Pulmonary artery endothelial cell (primary cell): Measurements from ENCODE around the gene STX19. TPM values are rescaled to one million over a fixed set of nuclear protein-coding genes. Genes with fewer than 3 reads are reported as not detected.
"Not testable (repeated sequence)": the region's sequence is repeated elsewhere in the genome, so short reads cannot be mapped to it uniquely, and the experiment has no call there.

Source experiments
- DNase-seq: peaks from one replicate; pipeline ENCODE4 v3.0.0-alpha.2; 2011; ENCODE audit warnings: low read depth, low spot score
- total RNA-seq: library from RNA; depleted of rRNA; stranded (reverse); fragments of >200 nt; gene quantifications from 2 replicates; pipeline ENCODE4 v1.2.3, GENCODE V29; 2014

Gene STX19, protein sequence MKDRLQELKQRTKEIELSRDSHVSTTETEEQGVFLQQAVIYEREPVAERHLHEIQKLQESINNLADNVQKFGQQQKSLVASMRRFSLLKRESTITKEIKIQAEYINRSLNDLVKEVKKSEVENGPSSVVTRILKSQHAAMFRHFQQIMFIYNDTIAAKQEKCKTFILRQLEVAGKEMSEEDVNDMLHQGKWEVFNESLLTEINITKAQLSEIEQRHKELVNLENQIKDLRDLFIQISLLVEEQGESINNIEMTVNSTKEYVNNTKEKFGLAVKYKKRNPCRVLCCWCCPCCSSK
- total RNA-seq: not detected in 2 replicates

DNA sequence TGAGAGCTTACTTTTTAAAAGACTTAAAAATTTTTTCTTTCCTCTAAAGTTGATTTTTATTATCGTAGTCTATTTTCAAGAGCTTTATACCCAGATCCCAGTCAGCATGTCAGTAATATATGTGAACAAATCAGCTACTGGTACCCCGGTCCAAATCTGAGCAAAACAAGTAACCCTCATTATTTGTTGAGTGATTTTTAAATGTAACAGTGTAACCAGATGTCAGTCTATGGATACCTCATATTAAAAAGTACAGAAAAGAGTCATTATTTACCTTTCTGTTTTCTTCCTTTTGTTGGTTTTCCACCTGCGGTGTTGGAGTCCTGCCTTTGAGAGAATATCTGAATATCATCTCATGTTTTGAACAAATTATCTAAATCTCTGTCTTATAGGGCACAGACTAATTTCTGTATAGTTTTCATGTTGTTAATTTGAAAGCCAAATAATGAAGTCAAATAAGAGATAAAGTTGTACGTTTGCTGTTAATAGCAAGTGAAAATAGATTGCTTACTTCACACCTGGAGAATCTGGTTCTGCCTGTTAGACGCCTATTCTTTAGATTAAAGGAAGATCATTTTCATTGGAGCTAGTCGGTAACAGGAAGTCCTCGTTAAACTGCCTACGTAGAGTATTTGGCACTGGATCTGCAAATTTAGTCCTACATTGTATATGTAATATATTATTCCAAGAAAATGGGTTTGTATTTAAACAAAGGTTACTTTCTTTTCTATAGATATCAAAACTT lies at the start of gene STX19:
Gene STX19 (minus strand): TSS at position 505 of the 745 bp plus-strand sequence. CDS start 13,328 bp downstream, outside the sequence.
- no peak for DNase-seq

DNA sequence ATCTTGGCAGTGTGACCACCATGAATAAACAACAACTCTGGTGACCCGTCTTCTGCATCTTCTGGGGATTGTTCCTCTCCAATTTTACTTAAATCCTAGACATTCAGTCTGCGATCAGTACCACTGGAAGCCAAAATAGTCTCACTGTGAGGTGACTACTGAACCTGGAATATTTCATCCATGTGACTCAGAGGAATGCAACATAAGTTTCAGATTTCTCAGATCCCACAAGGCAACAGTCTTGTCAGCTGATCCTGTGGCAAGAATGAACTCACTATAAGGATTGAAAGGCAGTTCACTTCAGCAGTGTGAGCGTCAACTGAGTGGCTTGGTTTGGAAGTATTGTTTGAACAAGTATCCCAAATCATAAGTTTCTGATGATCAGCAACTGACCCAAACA lies 47.7 kb upstream of the STX19 start:
- no peak for DNase-seq

DNA sequence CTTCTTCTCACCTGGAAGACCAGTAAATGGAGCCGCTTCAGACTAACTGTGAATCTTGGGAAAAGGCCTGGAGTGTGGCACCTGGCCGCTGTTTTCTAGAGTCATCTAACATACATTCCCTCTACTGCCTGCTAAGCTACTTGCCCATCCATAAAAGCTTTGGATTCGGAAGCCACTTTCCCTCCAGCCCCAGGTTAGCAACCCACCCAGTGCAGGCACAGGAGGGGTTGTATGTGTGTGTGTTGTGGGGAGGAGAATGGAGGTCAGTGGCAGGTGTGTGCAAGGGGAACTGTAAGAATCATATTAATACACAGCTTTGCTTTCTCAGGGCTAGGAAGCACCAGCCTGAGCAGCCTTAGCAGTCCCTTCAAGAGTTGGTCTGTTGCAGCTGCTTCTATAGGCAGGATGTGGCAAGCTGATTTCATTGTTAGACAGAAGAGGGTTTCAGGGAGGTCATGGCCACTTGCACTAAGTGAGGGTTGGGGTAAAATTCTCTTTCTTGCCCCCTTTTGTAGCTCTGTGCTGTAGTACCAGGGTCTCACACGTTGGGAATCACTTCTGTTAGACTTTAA lies 43.4 kb upstream of the STX19 start:
- DNase-seq: no peak

DNA sequence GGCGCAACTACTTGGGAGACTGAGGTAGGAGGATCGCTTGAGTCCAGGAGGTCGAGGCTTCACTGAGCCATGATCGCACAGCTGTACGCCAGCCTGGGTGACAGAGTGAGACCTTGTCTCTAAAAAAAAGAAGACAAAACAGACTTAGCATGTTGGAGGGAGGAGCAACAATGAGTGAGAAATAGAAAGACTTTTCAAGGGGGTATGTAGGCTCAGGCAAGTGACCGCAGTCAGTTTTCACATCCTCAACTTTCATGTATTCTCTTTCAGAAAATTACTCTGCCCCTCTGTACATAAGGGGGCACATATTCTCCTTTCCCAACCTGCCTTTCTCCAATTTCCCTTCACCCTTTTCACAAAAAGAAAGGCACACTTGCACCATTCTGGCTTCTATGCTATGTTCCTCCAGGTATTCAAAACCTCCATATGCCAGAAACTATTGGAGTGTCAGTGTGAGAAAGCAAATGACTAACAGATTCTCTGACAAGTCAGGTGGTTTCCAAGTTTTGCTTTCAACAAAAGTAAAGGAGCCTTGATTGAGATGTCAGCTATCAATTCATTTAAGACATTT lies 42.0 kb upstream of the STX19 start:
- no peak for DNase-seq

DNA sequence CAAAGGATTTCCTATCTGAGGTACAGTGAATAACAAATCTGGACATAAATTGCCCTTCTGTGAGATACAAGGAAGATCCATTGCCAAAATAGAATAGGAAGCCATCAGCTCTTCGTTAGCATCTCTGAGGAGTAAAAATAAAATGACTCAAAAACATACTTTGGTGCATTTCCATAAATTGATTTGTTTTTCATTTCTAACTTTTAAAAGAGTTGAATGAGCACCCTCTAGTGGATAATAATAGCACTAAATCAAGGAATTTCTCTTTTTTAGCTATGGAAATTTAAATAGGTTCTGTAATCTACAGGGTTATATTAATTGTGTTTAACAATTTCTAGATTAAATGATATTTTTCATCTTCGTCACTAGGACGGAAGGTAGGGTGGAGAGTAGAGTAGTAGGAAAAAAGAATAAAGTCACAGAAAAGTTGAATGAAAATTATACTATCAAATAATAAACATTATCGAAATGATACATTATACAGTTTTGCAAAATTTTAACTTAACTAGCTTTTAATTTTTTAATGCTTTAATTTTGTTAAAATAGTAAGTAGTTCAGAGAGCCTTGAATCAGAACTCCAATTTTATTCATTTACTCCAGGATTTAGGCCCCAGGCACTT lies 40.9 kb upstream of the STX19 start:
- DNase-seq: no peak

DNA sequence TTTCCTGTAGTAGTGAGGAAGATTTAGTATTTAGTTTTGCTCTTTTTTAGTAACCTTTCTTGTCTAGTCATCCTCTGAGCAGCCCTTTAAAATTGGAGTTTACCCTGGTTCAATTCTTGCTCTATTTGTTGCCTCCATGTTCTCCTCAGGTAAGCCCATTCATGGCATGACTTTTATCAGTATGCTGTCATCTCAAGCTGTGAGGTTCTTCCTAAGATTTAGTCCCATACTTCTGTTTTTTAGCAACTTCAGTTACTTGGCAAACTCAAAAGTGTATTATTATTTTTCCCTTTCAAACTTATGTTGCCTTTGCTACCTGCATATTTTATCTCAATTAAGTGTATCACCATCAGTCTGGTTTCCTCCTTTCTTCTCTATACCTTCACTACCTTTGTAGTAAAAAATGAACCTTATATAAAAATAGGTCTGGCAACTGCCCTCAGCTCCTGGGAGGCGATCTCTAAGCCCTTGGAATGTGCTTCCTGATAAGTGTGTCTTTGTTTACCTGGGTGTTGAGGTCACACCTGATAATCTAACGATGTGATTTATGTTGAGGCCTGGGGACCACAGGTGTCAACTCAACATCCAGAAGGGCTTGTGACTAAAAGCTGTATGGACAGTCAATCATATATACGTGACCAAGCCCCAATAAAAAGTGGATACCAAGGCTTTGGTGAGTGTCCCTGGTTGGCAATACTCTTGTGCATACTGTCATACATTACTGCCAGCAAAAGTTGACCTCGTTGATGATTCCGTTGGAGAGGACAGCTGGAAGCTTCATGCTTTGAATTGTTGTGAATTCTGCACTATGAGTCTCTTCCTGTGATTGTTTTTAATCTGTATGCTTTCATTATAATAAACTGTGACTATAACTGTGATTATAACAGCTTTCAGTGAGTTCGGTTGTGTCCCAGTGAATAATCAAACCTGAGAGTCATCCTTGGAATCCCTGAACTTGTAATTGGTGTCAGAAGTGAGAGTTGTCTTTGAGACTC lies 38.4 kb upstream of the STX19 start:
- DNase-seq: peak; percentile 26

DNA sequence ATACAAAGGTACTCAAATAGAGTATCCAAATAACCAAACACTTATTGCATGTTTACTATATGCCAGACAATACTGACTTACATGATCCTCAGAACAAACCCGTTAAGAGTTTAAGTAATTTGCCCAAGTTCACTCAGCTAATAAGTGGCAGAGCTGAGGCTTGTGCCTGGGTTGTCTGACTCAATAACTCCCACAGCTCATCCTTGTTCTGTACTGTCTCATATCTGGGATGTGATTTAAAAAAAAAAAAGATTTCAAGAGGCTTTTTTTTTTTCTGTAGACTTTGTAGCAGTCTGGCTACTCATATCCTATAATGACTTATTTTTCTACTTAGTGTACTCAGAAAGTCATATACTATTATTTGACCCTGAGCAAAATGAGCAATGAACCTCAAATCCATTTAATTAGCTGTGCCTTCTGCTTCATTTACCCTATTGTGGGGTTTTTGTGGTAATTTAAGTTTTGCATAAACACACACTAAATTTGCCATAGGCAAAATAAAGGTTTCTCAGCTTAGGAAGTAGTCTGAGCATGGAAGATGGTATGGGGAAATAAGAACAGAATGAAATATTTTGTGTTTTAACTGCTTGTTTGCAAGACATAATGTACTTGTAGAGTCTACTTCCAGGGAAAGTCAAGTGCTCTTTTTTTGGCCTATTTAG lies 37.6 kb upstream of the STX19 start:
- no peak for DNase-seq

DNA sequence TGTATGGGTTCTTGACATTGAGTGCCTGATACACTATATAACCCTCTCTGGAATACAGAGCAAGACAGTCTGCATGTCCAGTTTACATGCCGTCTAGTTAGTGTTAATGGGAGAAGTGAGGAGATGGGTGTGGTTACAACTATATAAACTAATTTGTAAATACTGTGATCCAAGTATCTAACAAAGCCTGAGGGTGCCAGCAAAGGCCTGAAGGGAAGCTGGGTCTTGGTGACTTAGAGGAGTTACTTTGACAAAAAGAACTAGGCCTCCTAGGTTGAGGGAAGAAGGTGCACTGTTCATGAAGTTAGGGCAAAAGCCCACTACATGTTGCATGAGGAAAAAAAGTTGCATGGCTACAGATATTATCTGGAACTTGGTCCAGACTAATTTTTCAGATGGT lies 36.7 kb upstream of the STX19 start:
- no peak for DNase-seq

DNA sequence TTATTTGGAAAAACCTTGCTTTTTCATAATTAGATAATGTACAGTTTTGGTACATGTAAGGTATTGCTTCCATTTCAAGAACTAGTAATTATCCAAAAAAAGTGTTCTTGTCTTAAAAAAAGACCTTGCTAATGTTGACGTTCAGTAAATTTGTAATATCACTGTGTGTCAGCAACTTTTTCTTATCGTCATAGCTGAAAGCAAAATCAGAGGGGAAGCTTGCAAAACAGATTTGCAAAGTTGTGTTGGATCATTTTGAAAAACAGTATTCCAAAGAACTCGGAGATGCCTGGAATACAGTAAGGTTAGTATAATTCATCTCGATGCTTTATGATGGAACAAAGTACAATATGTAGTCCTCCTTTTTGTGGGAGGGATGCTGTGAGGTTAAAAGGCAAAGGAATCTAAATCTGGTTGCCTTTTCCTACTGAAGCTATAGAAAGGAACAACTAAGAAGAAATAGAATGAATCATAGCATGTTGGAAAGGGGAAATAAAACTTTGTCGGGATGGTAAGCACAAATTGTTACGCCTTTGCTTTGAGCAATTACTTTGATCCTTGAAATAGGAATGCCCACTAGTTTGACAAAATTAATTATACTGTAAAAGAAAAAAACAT lies 36.0 kb upstream of the STX19 start:
- no peak for DNase-seq

DNA sequence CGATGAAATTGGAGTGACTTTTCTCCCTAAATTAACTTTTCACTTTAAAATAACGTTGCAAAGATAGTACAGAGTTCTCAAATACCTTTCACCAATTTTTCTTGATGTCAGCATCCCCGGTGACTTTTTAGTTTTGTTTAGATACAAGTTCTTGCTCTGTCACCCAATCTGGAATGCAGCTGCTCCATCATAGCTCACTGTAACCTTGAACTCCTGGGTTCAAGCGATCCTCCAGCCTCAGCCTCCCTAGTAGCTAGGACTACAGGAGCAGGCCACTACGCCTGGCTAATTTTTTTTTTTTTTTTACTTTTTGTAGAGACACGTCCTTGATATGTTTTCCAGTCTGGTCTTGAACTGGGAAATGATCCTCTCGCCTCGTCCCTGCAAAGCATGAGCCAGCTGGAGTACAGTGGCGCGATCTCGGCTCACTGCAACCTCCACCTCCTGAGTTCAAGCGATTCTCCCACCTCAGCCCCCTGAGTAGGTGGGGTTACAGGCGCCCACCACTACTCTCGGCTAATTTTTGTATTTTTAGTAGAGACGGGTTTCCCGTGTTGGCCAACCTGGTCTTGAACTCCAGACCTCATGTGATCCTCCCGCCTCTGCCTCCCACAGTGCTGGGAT lies 35.2 kb upstream of the STX19 start:
- DNase-seq: no peak

DNA sequence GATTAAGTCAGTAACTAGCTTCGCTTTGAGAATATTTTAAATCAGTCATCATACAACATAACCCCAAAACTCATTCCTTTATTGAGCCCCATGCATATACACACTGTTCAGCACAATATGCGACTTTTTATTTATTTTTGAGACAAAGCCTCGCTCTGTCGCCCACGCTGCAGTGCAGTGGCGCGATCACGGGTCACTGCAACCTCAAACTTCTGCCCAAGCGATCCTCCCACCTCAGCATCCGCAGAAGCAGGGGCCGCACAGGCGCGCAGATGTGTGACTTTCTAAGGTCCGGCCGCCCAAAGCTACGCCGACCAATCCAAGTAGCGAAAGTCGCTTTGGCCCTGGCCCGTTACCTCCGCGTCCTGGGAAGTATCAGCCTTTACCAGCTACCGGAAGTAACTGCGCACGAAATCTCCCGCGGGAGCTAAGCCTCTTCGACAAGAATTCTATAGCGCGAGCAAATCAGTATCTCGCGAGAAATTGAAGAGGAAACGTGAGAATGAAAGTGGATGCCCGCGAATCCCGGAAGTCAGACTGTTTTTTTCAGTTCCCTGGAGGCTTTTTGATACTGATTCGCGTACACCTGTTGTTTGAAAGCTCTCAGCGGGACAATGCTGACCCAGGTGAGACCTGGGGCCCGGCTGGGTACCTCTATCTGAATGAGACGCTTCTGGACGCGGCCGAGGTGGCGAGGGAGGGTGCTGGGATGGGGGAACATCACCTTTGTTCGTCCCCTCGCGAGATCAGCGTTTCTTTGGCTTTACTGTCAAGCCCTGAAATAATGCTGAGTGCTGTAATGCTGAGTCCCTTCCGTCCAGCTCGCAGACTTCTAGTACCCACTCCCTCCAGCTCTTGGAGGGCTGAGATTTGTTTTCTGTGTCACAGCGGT lies 34.4 kb upstream of the STX19 start, which contains the start of the genes DHFR2 and NSUN3:
Gene DHFR2 (minus strand): TSS at position 404 of the 892 bp plus-strand sequence. CDS start 1,405 bp downstream, outside the sequence.
Gene NSUN3 (plus strand): TSS at position 549 of the 892 bp plus-strand sequence. CDS start 66 bp downstream, at position 615.
- peak; percentile 93 for DNase-seq

DNA sequence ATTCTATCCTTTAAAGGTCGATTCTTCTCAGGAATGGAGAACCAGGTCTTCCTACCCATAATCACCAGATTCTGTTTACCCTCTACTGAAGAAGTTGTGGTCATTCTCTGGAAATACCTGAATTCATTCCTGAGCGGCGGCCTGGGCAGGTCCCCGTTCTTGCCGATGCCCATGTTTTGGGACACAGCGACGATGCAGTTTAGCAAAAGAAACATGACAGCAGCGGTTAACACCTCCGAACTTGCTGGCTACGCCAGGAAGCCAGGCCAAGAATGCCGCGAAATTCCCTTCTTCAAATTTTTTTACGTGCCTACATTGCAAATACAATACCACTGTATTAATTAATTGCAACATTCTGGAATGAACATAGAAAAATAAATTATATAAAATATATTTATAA lies 32.9 kb upstream of the STX19 start:
- DNase-seq: no peak

DNA sequence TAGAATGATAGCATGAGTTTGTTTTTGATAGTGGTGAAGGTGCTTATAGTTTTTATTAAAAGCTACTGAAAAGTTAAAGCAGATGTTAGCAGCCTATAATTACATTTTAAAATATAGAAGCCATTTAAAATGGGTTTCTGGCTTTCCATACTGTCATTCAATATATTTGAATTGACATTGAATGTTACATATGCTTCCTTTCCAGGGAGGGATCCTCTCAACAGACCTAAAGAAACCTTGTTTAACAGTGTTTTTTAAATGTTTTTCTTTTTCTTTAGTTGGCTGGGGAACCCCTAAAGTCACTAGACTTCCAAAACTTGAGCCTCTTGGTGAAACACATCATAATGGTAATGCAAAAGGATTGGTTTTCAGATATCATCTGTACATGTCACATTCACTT lies 22.1 kb upstream of the STX19 start:
- DNase-seq: no peak

DNA sequence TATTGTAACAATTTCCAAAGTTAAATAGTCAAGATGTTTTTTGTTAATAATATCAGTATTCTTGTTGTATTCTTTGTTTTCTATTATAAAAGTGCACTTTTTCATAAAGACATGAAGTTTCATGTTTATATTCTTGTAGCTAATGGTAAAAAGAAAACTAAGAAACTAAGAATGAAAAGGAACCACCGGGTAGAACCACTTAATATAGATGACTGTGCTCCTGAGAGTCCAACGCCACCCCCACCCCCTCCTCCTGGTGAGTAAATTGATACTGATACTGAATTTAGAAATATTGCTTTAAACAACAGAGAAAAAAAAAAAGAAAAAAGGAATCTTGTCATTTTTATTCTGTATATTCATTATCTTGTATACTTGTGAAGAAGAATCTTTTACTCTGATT lies 20.9 kb upstream of the STX19 start:
- no peak for DNase-seq

DNA sequence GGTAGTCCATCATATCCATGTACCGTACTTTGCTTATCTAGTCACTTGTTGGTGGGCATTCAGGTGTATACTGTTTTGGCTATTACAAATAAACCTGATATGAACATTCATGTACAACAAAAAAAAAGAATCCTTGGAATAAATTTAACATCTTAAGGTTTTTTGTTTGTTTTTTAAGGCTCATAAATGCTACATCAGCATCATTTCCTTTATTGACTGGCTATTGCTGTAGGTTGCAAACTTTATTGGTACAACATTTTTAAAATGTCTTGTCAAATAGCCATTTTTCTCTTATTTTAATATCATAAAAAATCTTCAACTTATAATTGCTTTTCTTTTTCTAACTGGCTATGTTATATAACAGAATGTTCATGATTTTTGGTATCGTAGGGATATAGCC lies 18.1 kb upstream of the STX19 start:
- no peak for DNase-seq

DNA sequence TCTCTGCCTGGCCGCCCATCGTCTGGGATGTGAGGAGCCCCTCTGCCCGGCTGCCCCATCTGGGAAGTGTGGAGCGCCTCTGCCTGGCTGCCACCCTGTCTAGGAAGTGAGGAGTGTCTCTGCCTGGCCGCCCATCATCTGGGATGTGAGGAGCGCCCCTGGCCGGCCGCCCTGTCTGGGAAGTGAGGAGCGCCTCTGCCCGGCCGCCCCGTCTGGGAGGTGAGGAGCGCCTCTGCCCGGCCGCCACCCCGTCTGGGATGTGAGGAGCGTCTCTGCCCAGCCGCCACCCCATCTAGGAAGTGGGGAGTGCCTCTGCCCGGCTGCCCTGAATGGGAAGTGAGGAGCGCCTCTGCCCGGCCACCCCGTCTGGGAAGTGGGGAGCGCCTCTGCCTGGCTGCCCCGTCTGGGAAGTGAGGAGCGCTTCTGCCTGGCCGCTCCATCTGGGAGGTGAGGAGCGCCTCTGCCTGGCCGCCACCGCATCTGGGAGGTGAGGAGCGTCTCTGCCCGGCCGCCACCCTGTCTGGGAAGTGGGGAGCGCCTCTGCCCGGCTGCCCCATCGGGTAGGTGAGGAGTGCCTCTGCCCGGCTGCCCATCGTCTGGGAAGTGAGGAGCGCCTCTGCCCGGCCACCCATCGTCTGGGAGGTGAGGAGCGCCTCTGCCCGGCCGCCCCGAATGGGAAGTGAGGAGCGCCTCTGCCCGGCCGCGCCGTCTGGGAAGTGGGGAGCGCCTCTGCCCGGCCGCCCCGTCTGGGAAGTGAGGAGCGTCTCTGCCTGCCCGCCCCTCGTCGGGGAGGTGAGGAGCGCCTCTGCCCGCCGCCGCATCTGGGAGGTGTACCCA lies 15.9 kb upstream of the STX19 start:
- not testable (repeated sequence) for DNase-seq

DNA sequence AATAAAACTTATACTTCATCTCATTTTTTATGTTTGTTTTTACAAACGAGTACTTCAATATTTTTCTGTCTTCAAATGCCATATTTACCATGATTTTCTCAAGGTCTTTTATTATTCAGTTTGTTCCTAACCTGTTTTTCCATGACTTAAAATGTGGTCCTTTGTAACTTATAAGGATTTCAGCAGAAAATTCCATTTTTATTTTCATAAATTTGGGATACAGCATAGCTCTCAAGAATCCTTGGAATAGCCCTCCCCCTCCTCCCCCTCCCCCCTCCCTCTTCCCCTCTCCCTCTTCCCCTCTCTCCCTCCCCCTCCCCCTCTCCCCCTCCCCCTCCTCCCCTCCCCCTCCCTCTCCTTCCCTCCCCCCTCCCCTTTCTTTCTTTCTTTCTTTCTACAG lies 14.9 kb upstream of the STX19 start:
- DNase-seq: no peak
